H1 (cell line): ENCODE data around the gene UNC13C. TPM values are rescaled to one million over a fixed set of nuclear protein-coding genes. Genes with fewer than 3 reads are reported as not detected.

Source experiments
- CTCF ChIA-PET: fragments of 300-600 bp; sonication (Branson Sonifier 250); formaldehyde crosslinking; loops from one replicate; lab custom pipeline; 2021; ENCODE audit not compliant: partially characterized antibody; lab: Charles Lee
- POLR2A ChIA-PET: fragments of 300-600 bp; sonication (Branson Sonifier 250); formaldehyde crosslinking; loops from one replicate; lab custom pipeline; 2021; ENCODE audit warnings: inconsistent platforms; ENCODE audit not compliant: partially characterized antibody; lab: Charles Lee
- DNase-seq, 2 experiments: peaks; one replicate each; pipeline versions ENCODE4 v3.0.0 to v3.0.0-alpha.2; 2010 to 2022; ENCODE audit warnings: low spot score in 2 of 2, low read depth in 1 of 2, mixed read lengths in 1 of 2
- FAIRE-seq: peaks from 2 replicates; lab custom pipeline; 2011; peaks lifted over from hg19 to GRCh38; lab: Jason Lieb, UNC
- H2AFZ ChIP-seq: 2 replicates; pipeline ENCODE4 v1.8.1; 2012; ENCODE audit warnings: low read length, inconsistent platforms
- H2AK5ac ChIP-seq: 2 replicates; pipeline ENCODE4 v1.6.1; 2013; ENCODE audit warnings: low read depth, low read length
- H2BK120ac ChIP-seq: replicated peaks from 2 replicates; pipeline ENCODE3; 2013; ENCODE audit warnings: low read depth, low read length, inconsistent platforms
- H2BK12ac ChIP-seq: 2 replicates; pipeline ENCODE4 v1.6.1; 2013; ENCODE audit warnings: low read depth, low read length
- H2BK15ac ChIP-seq: 2 replicates; pipeline ENCODE4 v1.6.1; 2013; ENCODE audit warnings: low read length
- H2BK20ac ChIP-seq: 2 replicates; pipeline ENCODE4 v1.6.1; 2013; ENCODE audit warnings: low read length
- H2BK5ac ChIP-seq: 2 replicates; pipeline ENCODE4 v1.6.1; 2013; ENCODE audit warnings: low read depth, low read length
- H3K14ac ChIP-seq: 2 replicates; pipeline ENCODE4 v1.6.1; 2013; ENCODE audit warnings: inconsistent platforms; ENCODE audit not compliant: insufficient read length
- H3K18ac ChIP-seq: 2 replicates; pipeline ENCODE4 v1.6.1; 2013; ENCODE audit warnings: low read length; ENCODE audit errors: extremely low read depth
- H3K23ac ChIP-seq: 2 replicates; pipeline ENCODE4 v1.6.1; 2013; ENCODE audit warnings: inconsistent platforms; ENCODE audit not compliant: insufficient read length
- H3K23me2 ChIP-seq: 2 replicates; pipeline ENCODE4 v1.6.1; 2013; ENCODE audit warnings: low read depth, low read length
- H3K27ac ChIP-seq: 2 replicates; pipeline ENCODE4 v1.6.1; 2011; ENCODE audit warnings: low read depth, low read length, inconsistent platforms
- H3K27me3 ChIP-seq, 4 experiments: replicated peaks in 1 of 4; 1 replicate in 1 of 4; 2 replicates in 3 of 4; pipeline versions ENCODE4 v1.6.1 to v1.8.1; 2011 to 2013; ENCODE audit warnings: low read length in 3 of 4, mild to moderate bottlenecking in 3 of 4, inconsistent platforms in 2 of 4, mixed read lengths in 2 of 4, moderate library complexity in 1 of 4; ENCODE audit not compliant: control insufficient read depth in 3 of 4, insufficient read depth in 3 of 4; ENCODE audit errors: extremely low read depth in 1 of 4
- H3K36me3 ChIP-seq, 4 experiments: 2 replicates each; pipeline versions ENCODE4 v1.6.1 to v1.8.1; 2011 to 2013; ENCODE audit warnings: mild to moderate bottlenecking in 4 of 4, low read length in 3 of 4, moderate library complexity in 2 of 4, control low read depth in 1 of 4, inconsistent platforms in 1 of 4; ENCODE audit not compliant: insufficient read depth in 4 of 4, control insufficient read depth in 2 of 4
- H3K4ac ChIP-seq: replicated peaks from 2 replicates; pipeline ENCODE3; 2013; ENCODE audit warnings: low read length, low read depth, mixed read lengths, inconsistent platforms; ENCODE audit not compliant: insufficient read length
- H3K4me1 ChIP-seq, 4 experiments: replicated peaks in 1 of 4; 1 replicate in 1 of 4; 2 replicates in 3 of 4; pipeline versions ENCODE4 v1.6.1 to v1.8.1; 2011 to 2013; ENCODE audit warnings: low read length in 3 of 4, inconsistent platforms in 2 of 4, mixed read lengths in 1 of 4; ENCODE audit not compliant: insufficient read depth in 4 of 4, control insufficient read depth in 3 of 4
- H3K4me2 ChIP-seq, 2 experiments: 2 replicates each; pipeline versions ENCODE4 v1.6.1 to v1.8.1; 2011 to 2013; ENCODE audit warnings: low read depth in 2 of 2, low read length in 2 of 2, control low read depth in 1 of 2, inconsistent platforms in 1 of 2, mild to moderate bottlenecking in 1 of 2; ENCODE audit not compliant: insufficient read depth in 1 of 2
- H3K4me3 ChIP-seq, 4 experiments: fragments of 200-600, 300-600 bp in 1 of 4; sonication (generic), shearing (Covaris generic), sonication (Bioruptor Twin) in 1 of 4; 2 replicates each; pipeline versions ENCODE4 v1.5.1 to v1.8.1; 2011 to 2016; ENCODE audit warnings: low read length in 4 of 4, low read depth in 3 of 4, control low read depth in 2 of 4, inconsistent platforms in 2 of 4, mild to moderate bottlenecking in 2 of 4, mixed read lengths in 1 of 4, moderate library complexity in 1 of 4; ENCODE audit not compliant: insufficient read depth in 2 of 4; ENCODE audit errors: extremely low read depth in 1 of 4
- H3K56ac ChIP-seq: replicated peaks from 2 replicates; pipeline ENCODE3; 2013; ENCODE audit warnings: low read depth, mild to moderate bottlenecking, mixed read lengths, low read length, inconsistent platforms; ENCODE audit not compliant: insufficient read length
- H3K79me1 ChIP-seq: 2 replicates; pipeline ENCODE4 v1.6.1; 2013; ENCODE audit warnings: low read depth, low read length, control low read depth
- H3K79me2 ChIP-seq, 2 experiments: 2 replicates each; pipeline versions ENCODE4 v1.6.1 to v1.8.1; 2012 to 2013; ENCODE audit warnings: low read length in 2 of 2, mild to moderate bottlenecking in 2 of 2, inconsistent platforms in 1 of 2; ENCODE audit not compliant: insufficient read depth in 2 of 2, control insufficient read depth in 1 of 2
- H3K9ac ChIP-seq, 4 experiments: replicated peaks in 1 of 4; 1 replicate in 1 of 4; 2 replicates in 3 of 4; pipeline versions ENCODE4 v1.6.1 to v1.8.1; 2011 to 2013; ENCODE audit warnings: low read depth in 3 of 4, low read length in 3 of 4, control low read depth in 2 of 4, mild to moderate bottlenecking in 2 of 4, moderate library complexity in 2 of 4, inconsistent platforms in 1 of 4; ENCODE audit errors: extremely low read depth in 1 of 4
- H3K9me3 ChIP-seq, 2 experiments: 2 replicates each; pipeline versions ENCODE4 v1.6.1 to v1.8.1; 2012 to 2013; ENCODE audit warnings: mild to moderate bottlenecking in 2 of 2, moderate library complexity in 2 of 2, control low read depth in 1 of 2, inconsistent platforms in 1 of 2, low read depth in 1 of 2, low read length in 1 of 2, mixed read lengths in 1 of 2; ENCODE audit not compliant: insufficient read depth in 2 of 2
- H4K20me1 ChIP-seq, 2 experiments: replicated peaks in 1 of 2; 2 replicates each; pipeline versions ENCODE3 to v1.8.1; 2011 to 2013; ENCODE audit warnings: inconsistent platforms in 2 of 2, low read length in 2 of 2, mild to moderate bottlenecking in 1 of 2; ENCODE audit not compliant: insufficient read depth in 2 of 2, control insufficient read depth in 1 of 2
- H4K5ac ChIP-seq: 2 replicates; pipeline ENCODE4 v1.6.1; 2013; ENCODE audit warnings: low read length, low read depth, mixed read lengths, inconsistent platforms; ENCODE audit not compliant: insufficient read length
- H4K8ac ChIP-seq: 2 replicates; pipeline ENCODE4 v1.8.0; 2013; ENCODE audit warnings: mild to moderate bottlenecking, moderate library complexity, low read length, inconsistent platforms; ENCODE audit not compliant: insufficient read depth; ENCODE audit errors: extremely low read depth
- H4K91ac ChIP-seq: replicated peaks from 2 replicates; pipeline ENCODE3; 2013; ENCODE audit warnings: low read length, mixed read lengths, inconsistent platforms; ENCODE audit not compliant: insufficient read length
- CBX5 ChIP-seq: fragments of 300-800, 300-1000 bp; sonication (generic); IDR thresholded peaks from 2 replicates; pipeline ENCODE4 v1.7.1; 2016; ENCODE audit warnings: antibody characterized with exemption, low read length, low read depth
- CHD1 ChIP-seq: IDR thresholded peaks from 2 replicates; pipeline ENCODE4 v1.6.1; 2012; ENCODE audit warnings: low read depth, low read length, improper control_type of control experiment
- EZH2 ChIP-seq: fragments of 200-600 bp; sonication (generic); IDR thresholded peaks from 2 replicates; pipeline ENCODE4 v1.7.1; 2012; ENCODE audit warnings: low read depth, mild to moderate bottlenecking, moderate library complexity, low read length, inconsistent platforms; ENCODE audit not compliant: severe bottlenecking
- FOSL1 ChIP-seq: IDR thresholded peaks from 2 replicates; pipeline ENCODE4 v1.6.1; 2011; ENCODE audit warnings: mild to moderate bottlenecking, low read depth, low read length, moderate library complexity; ENCODE audit not compliant: insufficient read depth
- GTF2F1 ChIP-seq: IDR thresholded peaks from 2 replicates; pipeline ENCODE4 v1.6.1; 2012; ENCODE audit warnings: low read depth, low read length, improper control_type of control experiment, borderline replicate concordance
- KDM4A ChIP-seq: IDR thresholded peaks from one replicate; pipeline ENCODE4 v1.7.1; 2012; ENCODE audit warnings: low read depth, mild to moderate bottlenecking, moderate library complexity, low read length, inconsistent platforms; ENCODE audit not compliant: severe bottlenecking
- KDM5A ChIP-seq: fragments of 200-600 bp; IDR thresholded peaks from 2 replicates; pipeline ENCODE4 v1.7.1; 2012; ENCODE audit warnings: mild to moderate bottlenecking, low read length, inconsistent platforms, mixed read lengths
- NRF1 ChIP-seq: IDR thresholded peaks from 2 replicates; pipeline ENCODE4 v1.6.1; 2011; ENCODE audit warnings: mild to moderate bottlenecking, low read depth, low read length, improper control_type of control experiment
- POLR2AphosphoS5 ChIP-seq: IDR thresholded peaks from 2 replicates; pipeline ENCODE4 v1.6.1; 2011; ENCODE audit warnings: low read depth, low read length
- RBBP5 ChIP-seq: IDR thresholded peaks from 2 replicates; pipeline ENCODE4 v1.7.1; 2012; ENCODE audit warnings: low read depth, mild to moderate bottlenecking, inconsistent platforms, low read length, moderate library complexity, borderline replicate concordance
- RNF2 ChIP-seq: fragments of 200-900, 300-1000 bp; sonication (generic); IDR thresholded peaks from 2 replicates; pipeline ENCODE4 v1.7.1; 2016; ENCODE audit warnings: borderline replicate concordance, low read depth, mild to moderate bottlenecking, antibody characterized with exemption, low read length; ENCODE audit not compliant: poor library complexity, severe bottlenecking; ENCODE audit errors: missing control alignments
- SIN3A ChIP-seq, 2 experiments: IDR thresholded peaks in 1 of 2; conservative IDR thresholded peaks in 1 of 2; 2 replicates each; pipeline ENCODE4 v1.6.1; 2011 to 2012; ENCODE audit warnings: low read length in 2 of 2, improper control_type of control experiment in 1 of 2, low read depth in 1 of 2, mild to moderate bottlenecking in 1 of 2
- TAF1 ChIP-seq: IDR thresholded peaks from 2 replicates; pipeline ENCODE4 v1.6.1; 2011; ENCODE audit warnings: mild to moderate bottlenecking, low read depth, low read length
- TBP ChIP-seq: IDR thresholded peaks from 2 replicates; pipeline ENCODE4 v1.6.1; 2011; ENCODE audit warnings: low read depth, low read length, improper control_type of control experiment
- ZNF274 ChIP-seq: IDR thresholded peaks from 2 replicates; pipeline ENCODE4 v1.7.0; 2012; ENCODE audit warnings: low read length, borderline replicate concordance; ENCODE audit errors: extremely low read depth
- WGBS, 2 experiments: shearing (Covaris generic) in 1 of 2; methylation state at CpG; one replicate each; pipeline versions ENCODE4 v1.1.6 to v1.1.7; 2013 to 2015; ENCODE audit warnings: low lambda C conversion rate in 2 of 2, mixed read lengths in 2 of 2, inconsistent platforms in 1 of 2, low coverage in 1 of 2, missing lambda C conversion rate in 1 of 2; ENCODE audit not compliant: insufficient replicate concordance in 2 of 2, insufficient coverage in 1 of 2, insufficient read length in 1 of 2; ENCODE audit errors: extremely low coverage in 1 of 2, missing lambda C conversion rate in 1 of 2; 5-methylcytosine and 5-hydroxymethylcytosine counted together
- polyA plus RNA-seq, 7 experiments: library from polyadenylated mRNA; depleted of rRNA in 3 of 7; stranded (reverse) in 5 of 7; unstranded in 2 of 7; fragments of >200 nt in 5 of 7; fragments of 200-250 nt in 2 of 7; gene quantifications; 1 replicate in 5 of 7; 2 replicates in 1 of 7; 4 replicates in 1 of 7; pipeline versions ENCODE4 v1.2.1 to v1.2.3, GENCODE V29; 2011 to 2013; ENCODE audit warnings: missing spikeins in 2 of 7, mixed read lengths in 2 of 7
- total RNA-seq: library from RNA; stranded (reverse); fragmentation: NEBNext Ultra II Directional; extraction: Animal tissue kit (Norgen Biotek cat#: 25700); gene quantifications from 2 replicates; pipeline ENCODE4 v1.2.1, GENCODE V29; 2021

The UNC13C gene
- total and polyA plus RNA-seq, 2 of the 8 experiments (the other 6 are each of a cell fraction or from before 2014, with no cell fraction given), result 0.02 to 0.13 TPM

DNA sequence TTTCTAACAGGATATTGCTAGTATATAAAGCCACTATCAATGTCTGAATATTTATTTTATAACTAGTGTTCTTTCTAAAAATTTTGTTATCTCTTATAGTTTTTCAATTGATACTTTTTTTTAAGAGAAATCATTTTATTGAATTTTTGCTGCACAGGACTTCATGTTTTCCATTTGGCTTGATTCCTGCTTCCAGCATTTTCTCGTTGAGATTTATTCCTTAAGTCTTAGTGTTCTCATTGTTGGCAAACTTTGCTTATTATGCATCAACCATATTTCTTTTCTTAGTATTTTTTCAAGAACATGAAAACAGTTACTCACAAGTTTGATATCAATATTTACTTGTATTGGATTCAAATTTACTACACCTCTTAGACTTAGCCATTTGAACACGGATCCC, 113.4 kb downstream of the UNC13C start:
- H4K5ac ChIP-seq, result no peak overlapping the region
- no peaks in the 10 kb centered on the region; a peak in 1 of 7 replicates for H3K27me3 ChIP-seq
- FAIRE-seq, result no peak
- H2AFZ ChIP-seq, result no peak overlapping the region
- no peak overlapping the region for H3K56ac ChIP-seq
- no peaks in the 10 kb centered on the region for H4K20me1 ChIP-seq
- POLR2A ChIA-PET, result no interaction called here
- no peak overlapping the region for H3K23ac ChIP-seq
- H3K9ac ChIP-seq, result no peak overlapping the region
- peaks cover 21 to 30% of the 10 kb centered on the region in 2 experiments; a peak in 2 of 4 replicates for H3K9me3 ChIP-seq
- no peak for DNase-seq
- no peak overlapping the region for H3K4me3 ChIP-seq
- no peaks in the 10 kb centered on the region for H3K36me3 ChIP-seq
- H3K4me2 ChIP-seq, result no peak overlapping the region
- H3K27ac ChIP-seq, result no peak overlapping the region
- no peak overlapping the region for H3K4ac ChIP-seq
- CTCF ChIA-PET, result no interaction called here
- H2BK20ac ChIP-seq, result no peak overlapping the region
- H3K23me2 ChIP-seq, result no peaks in the 10 kb centered on the region
- H3K4me1 ChIP-seq, result no peaks in the 10 kb centered on the region
- 80% methylated on average over 2 of the region's 2 CpGs; no CpG with 5 or more reads in 1 of the 2 experiments for WGBS, 2 experiments
- no peak overlapping the region for H4K91ac ChIP-seq
- H3K14ac ChIP-seq, result no peak overlapping the region
- H3K79me1 ChIP-seq, result no peaks in the 10 kb centered on the region
- no peak overlapping the region for H2BK12ac ChIP-seq
- no peak overlapping the region for H3K18ac ChIP-seq
- no peak overlapping the region for H2BK5ac ChIP-seq
- H2BK120ac ChIP-seq, result no peak overlapping the region
- no peaks in the 10 kb centered on the region for H3K79me2 ChIP-seq
- H2AK5ac ChIP-seq, result no peak overlapping the region
- no peak overlapping the region for H4K8ac ChIP-seq
- no peak overlapping the region for H2BK15ac ChIP-seq
- TF ChIP-seq EZH2 (no peak), KDM5A (no peak), NRF1 (no peak), RBBP5 (no peak), SIN3A (conservative IDR thresholded peaks at IDR 0.05 in 1 of 2, IDR thresholded peaks at IDR 0.05 in 1 of 2; ENCODE audit: low read depth in 1 of 2, low read length in 2 of 2) (no peak), CHD1 (no peak), KDM4A (no peak), RNF2 (no peak), GTF2F1 (no peak), CBX5 (no peak), ZNF274 (no peak), TAF1 (no peak), FOSL1 (no peak), TBP (no peak), POLR2AphosphoS5 (no peak)
